NCI-H2196 (cell line): ENCODE data around the gene SCN1B.
"Not testable (repeated sequence)": the region's sequence is repeated elsewhere in the genome, so short reads cannot be mapped to it uniquely, and the experiment has no call there.

Experiments
- DNase-seq: peaks from one replicate; lab custom pipeline; 2025; ENCODE audit not compliant: unreplicated experiment; lab: John Stamatoyannopoulos, UW

Gene SCN1B

GRCh38 chr19:35034588-35035382 lies 4.5 kb downstream of the SCN1B start:
- no peak for DNase-seq

- DNase-seq, result peak; percentile 62
Observed at GRCh38 chr19:35037716-35038622, 7.7 kb downstream of the SCN1B start.

DNA sequence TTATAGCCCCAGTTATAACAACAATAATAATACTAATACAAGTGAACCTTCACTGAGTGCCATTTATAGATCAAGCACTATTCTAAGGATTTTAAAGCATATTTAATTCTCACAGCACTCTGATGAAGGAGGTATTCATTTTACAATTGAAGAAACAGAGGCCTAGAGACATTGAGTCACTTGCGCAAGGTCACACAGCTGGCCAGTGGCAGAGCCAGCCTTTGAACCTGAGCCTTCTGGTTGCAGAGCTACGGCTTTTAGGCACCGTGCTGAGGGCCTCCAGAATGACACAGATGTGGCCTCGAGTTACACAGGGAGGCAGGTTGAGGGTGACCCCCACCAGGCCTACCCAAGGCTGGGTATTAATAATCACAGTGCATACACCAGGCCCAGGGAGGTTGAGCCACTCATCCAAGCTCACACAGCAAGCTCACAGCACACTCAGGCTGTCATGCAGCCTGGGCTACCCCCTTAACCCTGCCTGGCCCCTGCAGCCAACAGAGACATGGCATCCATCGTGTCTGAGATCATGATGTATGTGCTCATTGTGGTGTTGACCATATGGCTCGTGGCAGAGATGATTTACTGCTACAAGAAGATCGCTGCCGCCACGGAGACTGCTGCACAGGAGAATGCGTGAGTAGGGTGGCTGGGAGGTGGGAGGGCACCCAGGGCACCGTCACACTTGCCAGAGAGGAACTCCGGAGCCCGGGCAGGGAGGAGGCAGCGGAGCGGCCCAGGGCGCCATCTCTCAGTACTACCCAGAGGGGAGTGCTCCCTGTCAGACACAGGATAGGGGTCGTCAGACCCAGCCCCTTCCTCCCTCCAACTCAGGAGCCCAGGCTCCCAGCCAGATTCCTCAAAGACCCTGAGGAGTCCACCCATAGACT lies 8.6 kb downstream of the SCN1B start:
- DNase-seq, result peak; percentile 26

- no peak for DNase-seq
Observed at GRCh38 chr19:35039881-35040825, 9.9 kb downstream of the SCN1B start.

- DNase-seq, result peak; percentile 93
Observed at GRCh38 chr19:35040826-35041547, 10.7 kb downstream of the SCN1B start.

- peak; percentile 75 for DNase-seq
Observed at GRCh38 chr19:35041548-35042055, 11.3 kb downstream of the SCN1B start, which contains the start of gene HPN. Gene HPN (plus strand): TSS chr19:35041721. CDS start chr19:35042507, 786 bp downstream.

GRCh38 chr19:35042056-35042730 lies 11.9 kb downstream of the SCN1B start:
- DNase-seq, result no peak

GRCh38 chr19:35042954-35043604 lies 12.8 kb downstream of the SCN1B start:
- DNase-seq, result no peak

- no peak for DNase-seq
Observed at GRCh38 chr19:35043906-35044305, 13.6 kb downstream of the SCN1B start.

GRCh38 chr19:35044317-35045117 lies 14.2 kb downstream of the SCN1B start:
- peak; percentile 52 for DNase-seq

GRCh38 chr19:35045667-35046300 lies 15.5 kb downstream of the SCN1B start:
- no peak for DNase-seq

- no peak for DNase-seq
Observed at GRCh38 chr19:35046461-35046860, 16.2 kb downstream of the SCN1B start.

DNA sequence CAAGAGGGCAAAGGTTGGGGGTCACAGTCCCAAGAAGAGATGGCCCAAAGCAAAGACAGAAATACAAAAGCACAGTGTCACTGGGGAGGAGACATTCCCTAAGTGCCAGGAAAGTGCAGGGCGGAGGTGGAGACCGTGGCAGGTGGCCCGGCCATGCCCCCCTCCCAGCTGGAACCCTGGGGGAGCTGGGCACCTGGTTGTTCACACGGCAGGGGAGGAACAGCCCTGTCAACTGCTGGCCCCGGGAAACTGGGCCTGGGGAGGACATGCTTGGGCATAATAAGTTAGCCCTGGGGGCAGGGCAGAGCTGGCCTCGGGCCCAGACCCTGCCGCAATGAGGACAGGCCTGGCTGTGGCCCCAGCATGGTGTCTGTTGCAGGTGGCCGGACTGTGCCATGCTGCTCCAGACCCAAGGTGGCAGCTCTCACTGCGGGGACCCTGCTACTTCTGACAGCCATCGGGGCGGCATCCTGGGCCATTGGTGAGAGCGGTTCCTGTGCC lies 18.7 kb downstream of the SCN1B start:
- DNase-seq, result peak; percentile 88

DNA sequence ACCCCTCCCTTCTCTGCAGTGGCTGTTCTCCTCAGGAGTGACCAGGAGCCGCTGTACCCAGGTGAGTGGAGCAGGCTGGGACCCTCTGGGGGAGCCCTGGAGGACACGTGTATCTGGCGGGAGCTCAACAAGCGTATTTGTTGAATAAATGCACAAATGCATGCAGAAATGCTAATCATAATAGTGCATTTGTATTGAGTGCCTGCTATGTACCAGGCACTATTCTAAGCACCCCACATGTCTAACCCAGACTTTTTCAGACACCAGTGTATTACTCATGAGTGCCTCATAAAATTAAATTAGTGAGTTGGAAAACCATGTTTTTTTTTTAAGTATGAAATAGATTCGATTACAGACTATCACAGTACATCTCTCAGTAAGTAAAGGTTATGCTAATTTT lies 19.2 kb downstream of the SCN1B start:
- DNase-seq, result no peak

- DNase-seq, result not testable (repeated sequence)
Observed at GRCh38 chr19:35050662-35051061, 20.4 kb downstream of the SCN1B start.

- not testable (repeated sequence) for DNase-seq
Observed at GRCh38 chr19:35051268-35051667, 21.0 kb downstream of the SCN1B start.
